Measurements from ENCODE around the gene SNAI3. TPM values are rescaled to one million over a fixed set of nuclear protein-coding genes. Genes with fewer than 3 reads are reported as not detected.

SNAI3 gene
- total and polyA plus RNA-seq, 2 of the 4 experiments (the other 2 are of a cell fraction), result 0.21 TPM; not detected in 1

DNA sequence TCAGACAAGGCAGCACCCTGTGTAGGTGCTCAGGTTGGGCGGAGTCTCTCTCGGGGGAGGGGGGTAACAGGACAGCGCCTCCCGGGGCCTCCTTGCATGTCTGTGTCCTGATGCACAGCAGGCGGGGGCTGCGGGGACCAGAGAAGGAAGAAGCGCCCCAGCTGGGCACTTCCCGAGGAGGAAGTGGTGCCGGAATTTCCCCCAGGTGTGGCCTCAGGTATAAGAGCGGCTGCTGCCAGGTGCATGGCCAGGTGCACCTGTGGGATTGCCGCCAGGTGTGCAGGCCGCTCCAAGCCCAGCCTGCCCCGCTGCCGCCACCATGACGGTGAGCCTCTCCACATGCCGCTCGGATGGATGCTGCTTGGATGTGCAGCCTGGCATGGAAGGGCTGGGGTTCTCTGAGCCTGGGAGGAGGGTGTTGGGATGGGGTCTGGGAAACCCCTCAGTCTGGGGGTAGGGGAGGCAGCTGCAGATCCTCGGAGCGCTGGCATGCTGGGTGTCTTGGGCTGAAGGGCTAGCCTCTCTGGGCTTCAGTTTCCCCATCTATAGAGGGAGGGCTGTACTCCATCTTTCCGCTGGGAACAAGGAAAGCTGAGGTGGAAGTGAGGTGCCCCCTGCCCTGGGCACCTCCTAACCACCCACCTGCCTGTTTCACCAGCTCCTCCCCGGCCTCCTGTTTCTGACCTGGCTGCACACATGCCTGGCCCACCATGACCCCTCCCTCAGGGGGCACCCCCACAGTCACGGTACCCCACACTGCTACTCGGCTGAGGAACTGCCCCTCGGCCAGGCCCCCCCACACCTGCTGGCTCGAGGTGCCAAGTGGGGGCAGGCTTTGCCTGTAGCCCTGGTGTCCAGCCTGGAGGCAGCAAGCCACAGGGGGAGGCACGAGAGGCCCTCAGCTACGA is 47.7 kb downstream of the SNAI3 start, which contains the start of gene IL17C:
TSS of gene IL17C (plus strand) at position 250 of the 908 bp plus-strand sequence. CDS start at position 320, 70 bp downstream.
- Histone ChIP-seq H3K4me3 (ENCODE audit: insufficient read depth, low read depth, low read length) (no peak within 1 kb of the TSS), H3K18ac (ENCODE audit: low read depth, low read length) (no peak within 1 kb of the TSS), H4K20me1 (ENCODE audit: insufficient read depth, low read length) (peaks cover 5% of the 10 kb centered on the region), H4K91ac (ENCODE audit: insufficient read depth, low read depth, low read length) (no peak within 1 kb of the TSS), H2BK120ac (ENCODE audit: low read depth, low read length) (no peak within 1 kb of the TSS), H2AK9ac (replicated peaks; ENCODE audit: low read depth, low read length, poor library complexity) (no peak within 1 kb of the TSS), H2BK15ac (ENCODE audit: low read depth, low read length) (no peak within 1 kb of the TSS), H4K5ac (ENCODE audit: low read depth, low read length) (no peak within 1 kb of the TSS), H3K9me3 (ENCODE audit: control insufficient read depth, insufficient read depth, low read length) (no peaks in the 10 kb centered on the region), H3K9me1 (ENCODE audit: insufficient read depth, low read length) (peaks cover 2% of the 10 kb centered on the region; the same call in 1 of the 2 replicates), H3K4ac (ENCODE audit: low read depth, low read length) (no peak within 1 kb of the TSS), H3K23ac (ENCODE audit: low read depth, low read length) (no peak within 1 kb of the TSS), H3K27ac (ENCODE audit: insufficient read depth, low read length) (no peak within 1 kb of the TSS), H2BK5ac (ENCODE audit: low read depth, low read length, poor library complexity, severe bottlenecking) (no peak within 1 kb of the TSS), H3K4me2 (ENCODE audit: low read depth, low read length) (no peak within 1 kb of the TSS), H3K4me1 (ENCODE audit: control insufficient read depth, insufficient read depth, low read length) (peaks cover 11% of the 10 kb centered on the region), H4K8ac (ENCODE audit: low read depth in 2 of 2, low read length in 2 of 2) (no peak within 1 kb of the TSS), H3K14ac (replicated peaks; ENCODE audit: low read depth, low read length) (no peak within 1 kb of the TSS), H3K27me3 (ENCODE audit: control insufficient read depth, insufficient read depth, low read length) (peaks cover 27% of the 10 kb centered on the region), H3K9ac (ENCODE audit: low read depth, low read length) (no peak within 1 kb of the TSS), H3K79me1 (ENCODE audit: low read depth in 1 of 2, low read length in 2 of 2) (no peaks in the 10 kb centered on the region), H3K56ac (ENCODE audit: extremely low read depth, insufficient read depth, low read length) (no peak within 1 kb of the TSS), H3K36me3 (ENCODE audit: control insufficient read depth, insufficient read depth, low read length) (peaks cover 4% of the 10 kb centered on the region; the same call in 1 of the 2 replicates), H2BK20ac (ENCODE audit: low read depth, low read length) (no peak within 1 kb of the TSS), H2AK5ac (ENCODE audit: low read depth, low read length) (no peak within 1 kb of the TSS; the same call in 1 of the 2 replicates), H2AFZ (replicated peaks; ENCODE audit: low read length, poor library complexity) (no peak within 1 kb of the TSS)
- BruUV-seq (replicated peaks), result no TSS peak
- ATAC-seq (ENCODE audit: low read depth) (no peak), DNase-seq (no peak)
- 38% methylated on average over 10 of the region's 27 CpGs; no CpG with 5 or more reads in 1 of the 2 experiments for WGBS, 2 experiments (ENCODE audit: extremely low coverage in 2 of 2, insufficient read length in 1 of 2)
- dilution Hi-C loops (cut with HindIII; ENCODE audit: low sequenced_read_pairs, unreplicated experiment) (no loop called here), intact Hi-C loops (cut with micrococcal nuclease) (no loop called here), in situ Hi-C loops (cut with MboI; ENCODE audit: low sequenced_read_pairs) (no loop called here)
- ChIA-PET POLR2A (ENCODE audit: unreplicated experiment) (no interaction called here), CTCF (no interaction called here)
- TF ChIP-seq, protein P1, sequence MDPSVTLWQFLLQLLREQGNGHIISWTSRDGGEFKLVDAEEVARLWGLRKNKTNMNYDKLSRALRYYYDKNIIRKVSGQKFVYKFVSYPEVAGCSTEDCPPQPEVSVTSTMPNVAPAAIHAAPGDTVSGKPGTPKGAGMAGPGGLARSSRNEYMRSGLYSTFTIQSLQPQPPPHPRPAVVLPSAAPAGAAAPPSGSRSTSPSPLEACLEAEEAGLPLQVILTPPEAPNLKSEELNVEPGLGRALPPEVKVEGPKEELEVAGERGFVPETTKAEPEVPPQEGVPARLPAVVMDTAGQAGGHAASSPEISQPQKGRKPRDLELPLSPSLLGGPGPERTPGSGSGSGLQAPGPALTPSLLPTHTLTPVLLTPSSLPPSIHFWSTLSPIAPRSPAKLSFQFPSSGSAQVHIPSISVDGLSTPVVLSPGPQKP (IDR thresholded peaks at IDR 0.05; ENCODE audit: borderline replicate concordance, low read depth, low read length), result no peak
- TF ChIP-seq POLR2A (IDR thresholded peaks at IDR 0.05; ENCODE audit: low read depth, low read length) (no peak), MAFK (IDR thresholded peaks at IDR 0.05; ENCODE audit: low read depth, low read length) (no peak), CEBPB (IDR thresholded peaks at IDR 0.05; ENCODE audit: low read depth, low read length) (no peak), USF2 (IDR thresholded peaks at IDR 0.05; ENCODE audit: low read depth, low read length) (no peak), CHD1 (IDR thresholded peaks at IDR 0.05; ENCODE audit: low read depth, low read length) (no peak), MAZ (IDR thresholded peaks at IDR 0.05; ENCODE audit: borderline replicate concordance, low read depth, low read length) (no peak), BHLHE40 (IDR thresholded peaks at IDR 0.05; ENCODE audit: low read depth, low read length) (no peak), RFX5 (IDR thresholded peaks at IDR 0.05; ENCODE audit: low read depth, low read length) (no peak), MXI1 (IDR thresholded peaks at IDR 0.05; ENCODE audit: borderline replicate concordance, low read depth, low read length) (no peak), RAD21 (IDR thresholded peaks at IDR 0.05; ENCODE audit: low read length) (no peak), FOS (IDR thresholded peaks at IDR 0.05; ENCODE audit: low read depth, low read length) (no peak), RCOR1 (IDR thresholded peaks at IDR 0.05; ENCODE audit: insufficient replicate concordance, low read length) (no peak), SMC3 (IDR thresholded peaks at IDR 0.05; ENCODE audit: low read depth, low read length) (no peak)
- TF ChIP-seq, protein P2, sequence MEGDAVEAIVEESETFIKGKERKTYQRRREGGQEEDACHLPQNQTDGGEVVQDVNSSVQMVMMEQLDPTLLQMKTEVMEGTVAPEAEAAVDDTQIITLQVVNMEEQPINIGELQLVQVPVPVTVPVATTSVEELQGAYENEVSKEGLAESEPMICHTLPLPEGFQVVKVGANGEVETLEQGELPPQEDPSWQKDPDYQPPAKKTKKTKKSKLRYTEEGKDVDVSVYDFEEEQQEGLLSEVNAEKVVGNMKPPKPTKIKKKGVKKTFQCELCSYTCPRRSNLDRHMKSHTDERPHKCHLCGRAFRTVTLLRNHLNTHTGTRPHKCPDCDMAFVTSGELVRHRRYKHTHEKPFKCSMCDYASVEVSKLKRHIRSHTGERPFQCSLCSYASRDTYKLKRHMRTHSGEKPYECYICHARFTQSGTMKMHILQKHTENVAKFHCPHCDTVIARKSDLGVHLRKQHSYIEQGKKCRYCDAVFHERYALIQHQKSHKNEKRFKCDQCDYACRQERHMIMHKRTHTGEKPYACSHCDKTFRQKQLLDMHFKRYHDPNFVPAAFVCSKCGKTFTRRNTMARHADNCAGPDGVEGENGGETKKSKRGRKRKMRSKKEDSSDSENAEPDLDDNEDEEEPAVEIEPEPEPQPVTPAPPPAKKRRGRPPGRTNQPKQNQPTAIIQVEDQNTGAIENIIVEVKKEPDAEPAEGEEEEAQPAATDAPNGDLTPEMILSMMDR (conservative IDR thresholded peaks at IDR 0.05; ENCODE audit: low read depth, low read length), result no peak

All from IMR-90 (cell line).